ENCODE data around the gene ADAMTSL1.

The ADAMTSL1 gene

GRCh38 chr9:18888290-18888689 is 414.3 kb downstream of the ADAMTSL1 start:
- FAIRE-seq: no peak

GRCh38 chr9:18889550-18889949 is 415.6 kb downstream of the ADAMTSL1 start:
- no peak for FAIRE-seq

DNA sequence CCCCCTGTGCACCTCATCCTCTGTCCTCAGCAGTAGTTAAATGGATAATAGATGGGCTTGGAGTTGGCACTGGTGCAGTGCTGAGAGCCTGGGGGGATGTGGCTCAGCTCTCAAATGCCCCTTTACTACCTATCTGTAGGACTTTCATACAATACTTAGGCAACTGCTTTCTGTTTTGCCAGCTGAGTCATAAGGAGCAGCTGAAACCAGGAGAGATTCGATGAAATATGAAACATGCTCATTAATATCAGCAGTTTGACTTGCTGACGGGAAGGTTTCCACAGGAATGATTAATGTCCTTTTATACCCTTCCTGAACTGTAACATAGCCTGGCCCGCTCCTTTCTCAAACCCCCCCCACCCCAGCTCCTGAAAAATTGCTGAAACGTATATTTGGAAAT is 416.4 kb downstream of the ADAMTSL1 start:
- no peak for FAIRE-seq

GRCh38 chr9:18891946-18892670 is 418.2 kb downstream of the ADAMTSL1 start:
- FAIRE-seq: no peak

DNA sequence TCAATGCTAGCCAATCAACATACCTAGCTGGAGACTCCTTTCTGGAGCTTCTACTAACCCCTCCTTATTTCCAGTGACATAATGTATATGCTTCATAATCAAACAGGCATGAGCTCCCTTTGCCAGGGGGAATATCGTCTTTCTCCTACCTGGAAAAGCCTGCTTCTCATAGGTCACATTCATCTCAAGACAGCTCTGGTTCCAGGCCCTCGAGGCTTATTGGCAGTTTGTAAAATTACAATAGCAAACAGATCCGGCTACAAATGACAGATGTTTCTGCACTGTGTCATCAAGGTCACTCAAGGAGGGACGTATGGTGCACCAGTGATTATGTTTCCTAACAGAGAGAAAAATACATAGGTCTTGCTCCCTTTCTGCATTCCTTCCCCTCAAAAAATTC is 419.1 kb downstream of the ADAMTSL1 start:
- no peak for FAIRE-seq

- no peak for FAIRE-seq
Measured at GRCh38 chr9:18893491-18893890, 419.5 kb downstream of the ADAMTSL1 start.

DNA sequence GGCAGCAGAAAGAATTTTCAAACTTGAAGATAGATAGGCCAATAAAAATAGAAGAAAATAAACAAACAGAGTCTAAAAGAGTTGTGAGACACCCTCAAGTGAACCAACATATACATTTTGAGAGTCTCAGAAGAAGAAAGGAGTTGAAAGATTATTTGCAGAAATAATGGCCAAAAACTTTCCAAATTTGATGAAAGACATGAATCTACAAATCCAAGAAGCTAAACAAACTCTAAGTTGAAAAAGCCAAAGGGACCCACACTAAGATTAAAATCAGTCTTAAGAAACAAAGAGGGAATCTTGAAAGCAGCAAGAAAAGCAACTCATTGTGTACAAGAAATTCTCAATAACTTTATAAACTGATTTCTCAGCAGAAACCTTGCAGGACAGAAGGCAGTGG is 422.1 kb downstream of the ADAMTSL1 start:
- FAIRE-seq: no peak

GRCh38 chr9:18896531-18897179 is 422.7 kb downstream of the ADAMTSL1 start:
- no peak for FAIRE-seq

DNA sequence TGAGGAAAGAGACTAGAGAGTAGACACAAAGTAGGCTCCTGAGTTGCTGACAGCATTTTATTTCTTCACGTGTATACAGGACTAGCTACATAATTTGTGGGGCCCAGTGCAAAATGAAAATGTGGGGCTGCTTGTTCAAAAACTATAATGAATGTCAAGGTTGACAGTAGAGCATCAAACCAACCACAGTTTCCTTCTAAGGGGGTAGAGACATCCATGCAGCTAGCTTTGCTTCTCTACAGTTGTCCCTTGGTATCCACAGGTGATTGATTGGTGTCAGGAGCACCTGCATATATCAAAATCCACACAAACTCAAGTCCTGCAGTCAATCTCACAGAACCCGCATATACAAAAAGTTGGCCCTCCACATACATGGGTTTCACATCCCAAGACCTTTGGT is 429.5 kb downstream of the ADAMTSL1 start:
- no peak for FAIRE-seq

DNA sequence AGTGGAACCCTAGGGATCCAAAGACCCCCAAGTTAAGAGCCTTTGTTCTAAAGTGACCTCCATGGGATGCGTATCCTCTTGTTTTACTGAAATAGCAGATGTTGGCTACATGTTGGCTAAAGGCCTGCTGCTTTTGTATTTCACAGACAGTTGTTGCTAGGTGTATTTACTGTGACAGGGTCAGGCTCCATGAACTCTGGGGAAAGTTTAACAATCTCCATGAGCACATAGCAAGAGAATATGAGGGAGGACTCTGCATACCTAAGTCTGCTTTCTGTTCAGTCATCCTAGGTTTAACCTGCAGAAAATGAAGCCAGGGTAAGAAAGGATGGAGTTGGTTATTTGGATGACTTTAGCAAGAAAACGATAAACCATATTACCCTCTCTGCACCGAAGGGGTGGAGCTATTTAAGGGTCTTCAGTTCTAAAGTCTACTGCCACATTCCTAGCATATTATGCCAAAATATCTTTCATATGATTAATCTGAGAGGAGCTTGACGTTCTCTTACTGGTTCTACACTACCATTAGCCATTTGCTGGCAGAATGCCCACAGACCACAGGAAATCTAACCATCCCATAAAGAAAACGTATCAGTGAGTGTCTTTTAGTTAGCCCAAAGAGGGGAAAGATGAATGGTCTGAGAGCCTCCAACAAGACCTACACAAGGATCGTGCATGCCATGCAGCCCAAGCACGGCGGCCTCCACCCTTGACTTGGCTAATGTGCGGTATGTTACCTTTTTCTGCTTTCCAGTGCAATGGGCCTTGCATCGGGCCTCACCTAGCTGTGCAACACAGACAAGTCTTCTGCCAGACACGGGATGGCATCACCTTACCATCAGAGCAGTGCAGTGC is 431.3 kb downstream of the ADAMTSL1 start:
- FAIRE-seq: no peak

DNA sequence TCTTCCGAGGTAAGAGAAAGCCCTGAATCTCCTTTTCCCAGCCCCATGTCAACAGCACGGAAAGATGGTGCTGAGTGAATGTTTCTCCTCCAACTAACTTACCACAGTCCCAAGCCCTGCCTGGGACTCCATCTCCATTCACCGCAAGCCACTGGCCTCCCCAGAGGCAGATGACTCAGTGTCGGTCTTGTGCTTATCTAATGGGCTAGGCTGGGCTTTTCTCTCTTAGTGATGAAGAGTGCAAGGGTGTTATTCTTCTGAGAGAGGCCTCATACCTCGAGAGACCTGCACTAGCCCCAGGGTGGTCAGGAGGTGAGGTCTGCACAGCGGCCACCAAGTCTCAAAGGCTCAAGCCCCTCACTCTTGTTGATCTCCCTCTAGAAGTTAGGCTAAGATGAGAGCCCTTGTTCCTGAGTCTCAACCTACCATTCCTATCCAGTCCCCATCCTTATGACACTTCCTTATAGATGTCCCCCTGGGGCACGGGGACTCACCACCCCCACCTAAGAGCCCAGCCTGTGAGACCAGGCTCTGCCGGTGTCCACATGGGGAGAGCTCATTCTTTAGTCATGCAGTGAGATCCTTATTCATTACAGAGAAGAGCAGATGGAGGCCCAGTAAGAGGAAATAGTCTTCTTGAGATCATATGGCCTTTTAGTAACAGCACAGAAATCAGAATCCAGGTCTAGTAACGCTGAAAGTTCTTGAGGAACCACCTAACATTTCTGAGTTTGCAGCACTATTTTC is 432.1 kb downstream of the ADAMTSL1 start:
- FAIRE-seq: no peak

DNA sequence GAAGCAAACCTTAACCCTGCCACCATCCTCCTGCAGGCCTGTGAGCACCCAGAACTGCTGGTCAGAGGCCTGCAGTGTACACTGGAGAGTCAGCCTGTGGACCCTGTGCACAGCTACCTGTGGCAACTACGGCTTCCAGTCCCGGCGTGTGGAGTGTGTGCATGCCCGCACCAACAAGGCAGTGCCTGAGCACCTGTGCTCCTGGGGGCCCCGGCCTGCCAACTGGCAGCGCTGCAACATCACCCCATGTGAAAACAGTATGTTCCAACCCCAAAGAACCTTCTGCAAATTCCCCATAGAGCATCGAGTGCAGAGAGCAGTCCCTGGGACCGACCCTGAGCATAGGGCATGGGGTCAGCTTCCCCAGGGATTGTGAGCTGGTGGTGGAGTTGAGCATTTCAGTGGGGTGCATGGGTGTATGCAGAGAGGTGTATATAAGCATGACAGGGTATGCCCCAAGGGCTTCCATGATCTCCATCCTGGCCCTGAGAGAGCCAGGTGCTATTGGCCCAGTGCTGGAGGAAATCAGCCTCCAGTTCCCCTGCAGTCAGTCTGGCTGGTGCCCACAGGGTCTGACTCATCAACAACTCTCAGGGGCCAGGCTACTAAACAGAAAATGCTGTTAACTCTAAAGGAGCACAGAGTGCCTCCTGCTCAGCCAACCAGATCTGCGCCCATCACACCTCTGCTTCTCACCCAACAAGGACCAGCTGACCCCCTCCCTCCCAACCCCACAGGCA is 432.9 kb downstream of the ADAMTSL1 start:
- FAIRE-seq: no peak

- no peak for FAIRE-seq
Measured at GRCh38 chr9:18907927-18908625, 434.1 kb downstream of the ADAMTSL1 start.

DNA sequence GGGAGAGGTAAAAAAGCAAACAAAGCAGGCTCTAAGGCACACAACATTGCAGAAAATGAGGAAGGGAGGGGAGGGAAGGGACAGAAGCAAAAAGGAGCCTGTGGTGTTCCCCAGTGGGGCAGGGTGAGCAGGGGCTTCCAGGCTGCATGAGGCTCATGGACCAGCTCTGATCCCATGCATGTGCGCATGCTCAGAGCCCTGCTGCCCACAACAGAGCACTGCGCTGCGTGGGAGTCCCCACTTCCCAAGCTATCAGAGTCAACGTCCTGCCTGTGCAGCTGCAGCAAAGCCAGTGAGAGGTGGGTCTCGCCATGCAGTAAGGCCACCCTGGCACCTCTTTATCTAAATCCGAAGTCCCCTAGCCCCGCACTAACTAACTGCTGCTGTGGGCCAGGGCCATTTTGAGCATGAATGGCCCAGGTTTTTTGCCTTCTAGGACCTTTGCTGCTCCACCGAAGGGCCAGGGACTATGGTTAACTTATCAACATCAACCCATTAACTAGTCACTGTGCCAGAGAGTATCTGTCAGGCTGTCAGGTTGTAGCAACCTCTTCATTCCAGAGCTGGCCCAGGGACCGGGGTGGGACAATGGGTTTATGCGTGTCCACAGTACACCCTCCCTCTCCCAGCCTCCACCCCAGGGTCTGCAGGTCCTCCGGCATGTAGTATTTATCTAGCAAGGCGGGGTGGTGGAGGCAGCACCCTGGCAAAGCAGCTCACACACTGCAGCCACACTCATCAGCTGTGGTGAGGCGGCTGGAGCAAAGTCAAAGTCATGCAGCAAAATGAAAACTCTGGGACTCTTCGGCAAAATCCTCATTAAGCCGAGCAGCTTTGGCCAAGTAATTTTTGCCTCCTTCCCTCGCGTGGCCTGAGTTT is 435.4 kb downstream of the ADAMTSL1 start:
- FAIRE-seq: no peak

GRCh38 chr9:18910435-18910834 is 436.5 kb downstream of the ADAMTSL1 start:
- FAIRE-seq: no peak

DNA sequence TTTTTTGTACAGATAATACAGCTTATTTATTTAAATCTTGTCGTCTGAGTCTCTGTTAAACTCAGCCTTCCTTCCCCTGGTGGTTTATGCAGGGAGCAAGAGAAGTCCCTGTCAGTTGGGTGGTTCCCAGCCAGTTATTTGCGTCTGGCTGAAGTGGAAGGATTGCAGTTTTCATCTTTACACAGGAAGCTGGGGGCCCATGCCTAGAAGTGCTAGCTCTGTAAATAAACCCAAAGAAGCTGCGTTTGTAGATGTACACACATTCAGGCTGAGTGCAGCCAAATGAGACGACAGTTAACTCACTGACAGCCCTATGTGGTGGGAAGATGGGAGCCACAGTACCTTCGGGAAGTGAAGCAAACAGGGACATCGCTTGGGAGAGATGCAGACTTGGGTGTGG is 437.0 kb downstream of the ADAMTSL1 start:
- no peak for FAIRE-seq

DNA sequence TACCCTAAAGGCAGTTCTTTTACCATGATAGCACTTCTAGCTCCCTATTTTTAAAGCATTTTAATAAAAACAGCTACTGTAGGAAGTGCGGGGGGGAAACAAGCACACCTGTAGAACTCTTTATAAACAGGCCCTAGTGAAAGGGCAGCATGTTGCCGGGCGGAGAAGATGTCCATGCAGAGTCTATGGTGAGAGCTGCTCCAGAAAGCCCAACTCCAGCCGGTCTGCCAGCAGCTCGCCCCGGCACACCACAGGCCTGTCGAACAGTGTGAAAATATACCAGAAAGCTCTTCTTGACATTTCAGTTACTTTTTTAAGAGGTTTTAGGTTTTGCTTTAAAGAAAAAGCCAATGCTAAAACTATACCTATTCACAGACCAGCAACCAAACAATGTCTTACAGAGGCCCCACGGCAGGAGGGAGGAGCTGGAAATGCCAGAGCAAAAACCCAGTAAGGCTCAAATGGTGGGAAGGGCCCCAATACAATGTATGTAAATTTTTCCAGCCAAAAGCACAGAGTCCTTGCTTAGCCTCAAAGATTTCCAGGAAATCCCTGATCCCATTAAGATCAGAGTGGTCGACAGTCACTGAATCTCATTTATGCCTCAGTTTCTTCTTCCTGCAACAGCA is 437.9 kb downstream of the ADAMTSL1 start:
- no peak for FAIRE-seq

- no peak for FAIRE-seq
Measured at GRCh38 chr9:18920141-18921084, 446.5 kb downstream of the ADAMTSL1 start.

Measured in colon (tissue), 2 donors.